GM21526 (cell line): ENCODE results near the gene CTNNA2.

Source experiments
- ATAC-seq: cut with Tn5 transposase; IDR thresholded peaks from one replicate; pipeline ENCODE4 v1.9.1; 2021; ENCODE audit warnings: moderate library complexity; ENCODE audit not compliant: unreplicated experiment, low FRiP score

Gene CTNNA2

GRCh38 chr2:80568011-80568410 lies 1055.2 kb downstream of the CTNNA2 start:
- no peak for ATAC-seq

- no peak for ATAC-seq
Measured at GRCh38 chr2:80573167-80573566, 1060.3 kb downstream of the CTNNA2 start.

DNA sequence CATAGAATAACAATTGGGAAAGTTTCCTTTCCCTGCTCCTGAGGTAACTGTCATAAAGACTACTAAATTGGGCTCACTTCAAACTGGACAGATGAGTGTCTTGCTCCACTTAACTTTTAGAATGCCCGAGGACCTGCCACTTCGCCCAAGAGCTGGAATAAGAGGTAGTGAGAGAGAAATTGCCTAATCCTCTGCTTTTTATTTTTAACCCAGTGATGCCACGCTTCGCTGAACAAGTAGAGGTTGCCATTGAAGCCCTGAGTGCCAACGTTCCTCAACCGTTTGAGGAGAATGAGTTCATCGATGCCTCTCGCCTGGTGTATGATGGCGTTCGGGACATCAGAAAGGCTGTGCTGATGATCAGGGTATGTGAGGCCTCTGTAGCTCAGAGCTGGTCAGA lies 1061.1 kb downstream of the CTNNA2 start:
- no peak for ATAC-seq

GRCh38 chr2:80579756-80580155 lies 1066.9 kb downstream of the CTNNA2 start:
- no peak for ATAC-seq

DNA sequence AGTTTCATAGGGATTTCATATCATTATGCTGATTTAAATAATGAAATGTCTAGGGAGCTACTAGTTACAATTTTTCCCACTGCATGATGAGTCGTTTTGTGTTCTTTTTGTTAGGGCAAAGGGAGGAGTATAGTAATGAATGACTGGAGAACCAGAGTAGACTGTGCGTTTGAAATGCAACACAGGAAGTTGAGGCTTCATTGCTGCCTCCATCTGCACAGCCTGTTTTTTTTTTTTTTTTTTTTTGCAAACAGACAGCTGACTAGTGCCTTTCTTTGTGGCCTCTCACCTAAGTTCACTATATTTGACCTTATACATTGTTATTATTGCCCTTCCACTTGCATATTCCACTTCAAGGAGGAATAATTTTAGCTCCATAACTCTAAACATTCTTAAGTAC lies 1078.4 kb downstream of the CTNNA2 start:
- ATAC-seq: no peak

DNA sequence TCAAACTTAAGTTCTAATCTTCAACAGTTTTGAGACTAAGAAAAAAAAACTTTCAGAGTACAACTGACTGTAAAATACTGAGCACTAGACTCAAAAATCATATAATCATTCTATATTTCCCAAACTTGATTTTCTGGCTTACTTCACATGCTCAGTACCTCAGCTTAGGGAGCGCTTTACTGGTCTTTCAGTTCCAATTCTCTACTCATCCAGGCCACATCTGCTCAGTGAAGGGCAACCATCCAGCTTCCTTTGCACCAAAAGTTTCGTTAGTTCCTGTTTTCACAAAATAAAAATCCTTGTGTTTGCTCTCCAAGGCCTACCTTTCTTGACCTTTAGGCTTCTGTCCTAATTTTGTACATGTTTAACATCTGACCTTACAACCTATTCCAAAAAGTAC lies 1079.3 kb downstream of the CTNNA2 start:
- no peak for ATAC-seq

DNA sequence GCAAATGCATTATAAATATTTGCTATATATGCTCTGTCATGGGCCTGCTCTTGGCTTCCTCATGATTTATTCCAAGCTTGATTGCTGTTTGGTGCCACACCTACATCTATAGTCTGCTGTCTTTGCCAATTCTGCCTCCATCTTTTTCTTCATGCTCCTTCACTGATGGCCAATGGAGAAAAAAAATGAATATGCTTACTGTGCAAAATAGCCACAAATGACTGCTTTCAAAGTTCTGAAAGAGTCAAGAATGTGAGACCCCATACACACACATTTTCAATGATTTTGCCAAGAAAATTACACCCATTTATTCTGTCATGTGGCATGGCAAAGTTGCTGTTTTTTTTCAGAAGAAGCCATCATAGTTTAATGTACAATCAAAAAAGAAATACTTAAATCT lies 1097.3 kb downstream of the CTNNA2 start:
- no peak for ATAC-seq

DNA sequence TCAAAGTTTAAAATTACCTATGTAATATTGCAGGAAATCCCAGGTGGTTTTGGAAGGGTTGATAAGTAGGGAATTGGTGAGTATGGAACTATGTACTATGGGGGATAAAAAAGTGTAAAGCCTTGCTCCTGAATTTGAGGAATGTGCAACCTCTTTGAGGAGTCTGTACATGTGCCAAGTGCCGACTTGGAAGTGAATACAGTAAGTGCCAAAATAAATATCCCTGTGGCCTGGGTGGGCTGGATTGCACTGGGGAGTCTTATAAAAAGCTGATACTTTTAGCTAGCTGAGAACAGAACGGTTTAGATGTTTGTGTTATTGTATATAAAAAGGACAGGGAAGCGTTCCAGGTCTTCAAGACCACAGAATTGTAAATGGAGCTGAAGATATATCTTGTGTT lies 1108.8 kb downstream of the CTNNA2 start:
- ATAC-seq: no peak

DNA sequence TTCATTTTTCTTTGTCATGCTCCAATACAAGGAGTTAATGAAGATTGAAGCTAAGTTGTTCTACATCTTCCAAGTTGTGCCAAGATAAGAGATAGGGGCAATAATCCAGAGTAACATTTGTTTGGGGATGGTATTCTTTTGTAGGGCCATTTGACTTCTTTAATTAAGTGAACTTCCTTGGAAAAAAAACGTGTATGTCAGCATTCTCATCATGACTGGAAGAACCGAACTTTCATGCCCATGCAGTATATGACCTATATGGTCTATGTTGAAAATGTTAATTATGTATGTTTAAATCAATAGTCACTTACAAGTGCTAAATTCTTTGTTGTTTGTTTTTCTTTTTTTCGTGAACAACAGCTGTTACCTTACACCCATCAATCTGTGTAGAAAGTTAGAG lies 1111.2 kb downstream of the CTNNA2 start:
- ATAC-seq: no peak

- ATAC-seq: no peak
Measured at GRCh38 chr2:80634590-80634989, 1121.7 kb downstream of the CTNNA2 start.

DNA sequence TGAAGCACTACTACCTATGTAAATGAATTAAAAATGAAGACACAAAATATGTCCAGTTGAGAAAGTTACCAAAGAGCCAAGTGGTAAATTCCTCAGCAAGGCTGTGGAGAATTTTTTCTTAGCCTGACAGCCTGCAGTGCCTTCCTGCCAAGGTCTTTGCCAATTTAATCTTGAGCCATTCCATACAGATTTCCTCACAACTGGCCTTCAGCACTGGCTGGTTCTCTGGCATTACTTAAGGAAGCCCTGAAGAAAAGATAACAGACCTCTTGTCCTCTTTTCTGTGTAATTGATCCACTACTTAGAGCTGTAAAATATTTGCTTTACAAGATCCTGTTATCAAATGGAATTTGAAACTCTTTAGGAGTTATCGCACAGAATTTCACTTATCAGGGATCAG lies 1125.9 kb downstream of the CTNNA2 start:
- no peak for ATAC-seq

DNA sequence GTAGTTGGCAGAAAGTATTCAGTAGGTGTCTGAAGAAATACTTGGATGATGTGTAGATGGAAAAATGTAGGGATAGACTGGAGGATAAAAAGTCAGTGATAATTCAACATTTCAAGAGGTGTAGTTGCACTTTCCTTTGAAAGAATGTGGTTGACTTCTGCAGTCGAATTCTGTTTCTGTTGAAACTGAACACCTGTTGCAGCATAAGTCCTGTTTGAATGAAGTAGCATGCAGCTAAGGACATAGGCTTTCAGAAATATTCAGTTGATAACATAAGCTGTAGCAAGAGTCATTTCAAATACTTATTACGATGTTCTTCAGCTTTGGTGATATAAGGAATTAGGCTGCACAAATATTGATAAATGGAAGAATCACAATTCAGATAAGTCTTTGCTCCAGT lies 1129.6 kb downstream of the CTNNA2 start:
- no peak for ATAC-seq

GRCh38 chr2:80643598-80643997 lies 1130.7 kb downstream of the CTNNA2 start:
- no peak for ATAC-seq

DNA sequence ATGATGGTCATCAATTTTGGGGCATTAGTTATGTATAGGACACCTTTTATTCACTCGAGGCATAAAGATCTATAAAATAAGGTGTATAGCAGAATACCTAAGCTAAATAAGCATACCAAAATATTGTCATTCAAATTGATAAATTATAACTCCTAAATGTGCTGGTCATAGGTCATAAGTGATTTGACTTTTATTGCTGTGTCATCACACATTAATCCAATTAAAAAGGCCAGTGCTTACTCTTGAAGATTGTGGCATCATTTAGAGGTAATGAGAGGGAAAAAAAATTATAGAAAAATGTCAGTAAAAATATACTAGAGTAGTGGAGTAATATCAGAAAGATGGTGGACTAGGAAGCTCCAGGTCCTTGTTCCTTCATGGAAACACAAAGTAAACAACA lies 1138.6 kb downstream of the CTNNA2 start:
- ATAC-seq: no peak

- ATAC-seq: no peak
Measured at GRCh38 chr2:80655265-80655664, 1142.4 kb downstream of the CTNNA2 start.

DNA sequence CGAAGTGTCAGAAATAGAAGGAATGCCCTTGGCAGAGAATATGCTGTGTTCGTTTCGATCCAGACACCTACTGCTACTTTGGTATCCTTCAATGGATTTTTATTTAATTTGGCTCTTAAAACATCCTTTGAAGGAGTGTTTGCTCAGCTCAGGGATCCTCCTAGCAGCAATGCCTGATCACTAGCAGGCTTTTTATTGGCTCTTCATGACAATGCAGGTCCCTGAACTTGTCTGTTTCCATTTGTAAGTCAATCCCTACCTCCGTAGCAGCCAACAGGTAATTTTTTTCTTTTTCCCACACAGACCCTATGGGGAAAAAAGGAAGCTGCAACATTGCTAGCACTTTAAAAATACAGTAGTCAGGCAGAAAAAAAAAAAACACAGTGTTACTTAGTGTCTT lies 1157.9 kb downstream of the CTNNA2 start:
- ATAC-seq: no peak

GRCh38 chr2:80687524-80687923 lies 1174.7 kb downstream of the CTNNA2 start:
- no peak for ATAC-seq

- no peak for ATAC-seq
Measured at GRCh38 chr2:80689106-80689505, 1176.3 kb downstream of the CTNNA2 start.
